Central memory CD4-positive, alpha-beta T cell (primary cell): ENCODE data around the gene CENPP.

Experiments
- DNase-seq: peaks from one replicate; pipeline ENCODE4 v3.0.0; 2022

Gene CENPP

GRCh38 chr9:92315456-92315855, 10.3 kb upstream of the CENPP start:
- DNase-seq: no peak

GRCh38 chr9:92324431-92324830, 1.3 kb upstream of the CENPP start:
- no peak for DNase-seq

- DNase-seq: no peak
Measured at GRCh38 chr9:92324889-92325268, 874 bp upstream of the CENPP start.

GRCh38 chr9:92325991-92326500, 293 bp downstream of the CENPP start:
- no peak for DNase-seq

GRCh38 chr9:92327283-92327850, 1.6 kb downstream of the CENPP start:
- no peak for DNase-seq

- DNase-seq: no peak
Measured at GRCh38 chr9:92328225-92328624, 2.5 kb downstream of the CENPP start.

GRCh38 chr9:92332577-92333281, 7.0 kb downstream of the CENPP start:
- DNase-seq: no peak

- DNase-seq: no peak
Measured at GRCh38 chr9:92333282-92333634, 7.5 kb downstream of the CENPP start.

- DNase-seq: no peak
Measured at GRCh38 chr9:92341578-92341977, 15.8 kb downstream of the CENPP start.

- no peak for DNase-seq
Measured at GRCh38 chr9:92342825-92343488, 17.2 kb downstream of the CENPP start.

GRCh38 chr9:92345582-92345981, 19.8 kb downstream of the CENPP start:
- DNase-seq: no peak

- no peak for DNase-seq
Measured at GRCh38 chr9:92349771-92350739, 24.3 kb downstream of the CENPP start.

GRCh38 chr9:92350740-92351133, 25.0 kb downstream of the CENPP start:
- no peak for DNase-seq

GRCh38 chr9:92353051-92353450, 27.3 kb downstream of the CENPP start:
- DNase-seq: no peak

- no peak for DNase-seq
Measured at GRCh38 chr9:92359394-92359995, 33.7 kb downstream of the CENPP start.

GRCh38 chr9:92360083-92360482, 34.3 kb downstream of the CENPP start:
- DNase-seq: no peak

GRCh38 chr9:92369075-92369474, 43.3 kb downstream of the CENPP start:
- no peak for DNase-seq

GRCh38 chr9:92373167-92373566, 47.4 kb downstream of the CENPP start:
- no peak for DNase-seq

- DNase-seq: no peak
Measured at GRCh38 chr9:92377876-92378275, 52.1 kb downstream of the CENPP start.

- peak; percentile 19 for DNase-seq
Measured at GRCh38 chr9:92378865-92379560, 53.3 kb downstream of the CENPP start.

- no peak for DNase-seq
Measured at GRCh38 chr9:92380603-92381002, 54.9 kb downstream of the CENPP start.

GRCh38 chr9:92381775-92382174, 56.0 kb downstream of the CENPP start:
- no peak for DNase-seq
